Smooth muscle cell (in vitro differentiated cells): ENCODE results near the gene RAPH1. TPM values are rescaled to one million over a fixed set of nuclear protein-coding genes. Genes with fewer than 3 reads are reported as not detected.

Experiments used
- DNase-seq: peaks from one replicate; lab custom pipeline; 2025; ENCODE audit not compliant: unreplicated experiment; lab: John Stamatoyannopoulos, UW
- H2AFZ ChIP-seq: fragments of 200-600 bp; sonication (generic); 2 replicates; pipeline ENCODE4 v1.6.0; 2016; ENCODE audit warnings: antibody characterized with exemption, low read depth, mild to moderate bottlenecking
- H3F3A ChIP-seq: fragments of 200-600 bp; sonication (generic); 2 replicates; pipeline ENCODE4 v1.6.0; 2017; ENCODE audit warnings: antibody characterized with exemption, low read depth
- H3K27ac ChIP-seq: fragments of 200-600 bp; sonication (generic); 2 replicates; pipeline ENCODE4 v1.5.1; 2016; ENCODE audit warnings: low read depth, mild to moderate bottlenecking
- H3K27me3 ChIP-seq: fragments of 200-600 bp; sonication (generic); 2 replicates; pipeline ENCODE4 v1.6.1; 2016; ENCODE audit warnings: low read depth, mild to moderate bottlenecking
- H3K36me3 ChIP-seq: fragments of 200-600 bp; sonication (generic); 2 replicates; pipeline ENCODE4 v1.5.1; 2016; ENCODE audit warnings: low read depth
- H3K4me1 ChIP-seq: fragments of 200-600 bp; sonication (generic); 2 replicates; pipeline ENCODE4 v1.5.1; 2016; ENCODE audit warnings: low read depth
- H3K4me2 ChIP-seq: fragments of 200-600 bp; sonication (generic); 2 replicates; pipeline ENCODE4 v1.6.0; 2016; ENCODE audit warnings: mild to moderate bottlenecking
- H3K4me3 ChIP-seq: fragments of 200-600 bp; sonication (generic); 2 replicates; pipeline ENCODE4 v1.5.1; 2016; ENCODE audit warnings: mild to moderate bottlenecking
- H3K79me2 ChIP-seq: fragments of 200-600 bp; sonication (generic); 2 replicates; pipeline ENCODE4 v1.6.0; 2016; ENCODE audit warnings: low read depth, mild to moderate bottlenecking
- H3K9ac ChIP-seq: fragments of 200-600 bp; sonication (generic); 2 replicates; pipeline ENCODE4 v1.6.0; 2016; ENCODE audit warnings: low read depth
- H3K9me3 ChIP-seq: fragments of 200-600 bp; sonication (generic); replicated peaks from 2 replicates; pipeline ENCODE4 v1.5.1; 2016; ENCODE audit warnings: low read depth
- H4K20me1 ChIP-seq: fragments of 200-600 bp; sonication (generic); 2 replicates; pipeline ENCODE4 v1.6.0; 2016; ENCODE audit warnings: low read depth
- CTCF ChIP-seq: fragments of 200-600 bp; sonication (generic); IDR thresholded peaks from 2 replicates; pipeline ENCODE4 v1.5.1; 2017; ENCODE audit warnings: borderline replicate concordance, mild to moderate bottlenecking, antibody characterized with exemption; ENCODE audit not compliant: insufficient read depth, poor library complexity, severe bottlenecking
- WGBS: methylation state at CpG from one replicate; pipeline ENCODE4 v1.1.7; 2016; ENCODE audit warnings: low lambda C conversion rate; 5-methylcytosine and 5-hydroxymethylcytosine counted together
- polyA plus RNA-seq: library from polyadenylated mRNA; unstranded; fragments of >200 nt; fragmentation: Nextera tagmentation; extraction: Ambion mirVana; gene quantifications from 2 replicates; pipeline ENCODE4 v1.2.1, GENCODE V29; 2016
- total RNA-seq: library from RNA; depleted of rRNA; stranded (reverse); fragments of >200 nt; gene quantifications from 2 replicates; pipeline ENCODE4 v1.2.3, GENCODE V29; 2014

RAPH1 gene
- total and polyA plus RNA-seq, 2 experiments from 2014 or later: 8.5 to 22.3 TPM

DNA sequence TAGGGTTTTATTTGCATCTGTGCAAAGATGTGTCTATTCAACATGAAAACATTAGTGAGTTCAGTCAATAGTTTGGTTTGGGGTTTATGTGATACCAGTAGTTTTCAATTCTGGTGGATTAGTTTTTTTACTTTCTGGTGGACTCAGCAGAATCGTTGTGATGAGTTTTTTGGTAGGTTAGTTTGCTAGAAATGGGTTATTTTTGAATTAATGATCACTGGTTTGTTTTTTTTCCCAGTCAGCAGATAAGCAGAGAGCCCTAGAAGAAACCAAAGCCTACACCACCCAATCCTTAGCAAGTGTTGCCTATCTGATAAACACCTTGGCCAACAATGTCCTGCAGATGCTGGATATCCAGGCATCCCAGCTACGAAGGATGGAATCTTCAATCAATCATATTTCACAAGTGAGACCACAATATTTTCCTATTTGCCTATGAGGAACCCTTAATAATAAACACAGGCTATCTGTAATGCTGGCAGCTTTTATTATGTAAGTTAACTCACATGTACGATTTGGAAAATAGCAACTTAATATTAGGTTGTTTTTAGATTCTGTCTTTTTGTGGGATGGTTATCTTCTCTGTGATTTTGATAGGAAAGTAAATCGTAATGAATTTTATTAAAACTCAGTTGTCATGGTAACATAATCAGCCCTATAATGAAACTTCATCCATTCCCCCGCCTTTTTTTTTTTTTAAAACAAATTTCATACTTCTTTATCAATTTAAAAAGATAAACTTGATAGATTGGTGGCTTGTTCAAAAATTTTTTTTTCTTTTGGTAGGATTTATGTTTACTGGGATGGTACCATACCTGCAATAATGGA lies 168.2 kb downstream of the RAPH1 start:
- H3K79me2 ChIP-seq: peaks cover 30% of the 10 kb centered on the region
- H3K9ac ChIP-seq: no peak overlapping the region
- peaks cover 2% of the 10 kb centered on the region for H3K36me3 ChIP-seq
- no peak overlapping the region for H3K4me3 ChIP-seq
- H3K27me3 ChIP-seq: no peaks in the 10 kb centered on the region
- no peak overlapping the region for H2AFZ ChIP-seq
- no peak for TF ChIP-seq CTCF
- H3K9me3 ChIP-seq: no peaks in the 10 kb centered on the region
- H4K20me1 ChIP-seq: peaks cover 36% of the 10 kb centered on the region
- no peak overlapping the region for H3K27ac ChIP-seq
- DNase-seq: no peak
- H3K4me2 ChIP-seq: no peak overlapping the region
- no peaks in the 10 kb centered on the region for H3K4me1 ChIP-seq
- H3F3A ChIP-seq: no peaks in the 10 kb centered on the region
- WGBS: 97% methylated on average over 5 of the region's 5 CpGs

GRCh38 chr2:203361922-203362321 lies 173.2 kb downstream of the RAPH1 start:
- Histone ChIP-seq H3K9ac (no peak overlapping the region), H3K4me1 (no peaks in the 10 kb centered on the region), H3K4me2 (no peak overlapping the region), H3K9me3 (no peaks in the 10 kb centered on the region), H3K27me3 (no peaks in the 10 kb centered on the region), H2AFZ (no peak overlapping the region), H3F3A (no peaks in the 10 kb centered on the region), H3K79me2 (peaks cover 56% of the 10 kb centered on the region), H3K27ac (no peak overlapping the region), H4K20me1 (peaks cover 59% of the 10 kb centered on the region), H3K36me3 (peaks cover 2% of the 10 kb centered on the region), H3K4me3 (no peak overlapping the region)
- no peak for DNase-seq
- no peak for TF ChIP-seq CTCF

DNA sequence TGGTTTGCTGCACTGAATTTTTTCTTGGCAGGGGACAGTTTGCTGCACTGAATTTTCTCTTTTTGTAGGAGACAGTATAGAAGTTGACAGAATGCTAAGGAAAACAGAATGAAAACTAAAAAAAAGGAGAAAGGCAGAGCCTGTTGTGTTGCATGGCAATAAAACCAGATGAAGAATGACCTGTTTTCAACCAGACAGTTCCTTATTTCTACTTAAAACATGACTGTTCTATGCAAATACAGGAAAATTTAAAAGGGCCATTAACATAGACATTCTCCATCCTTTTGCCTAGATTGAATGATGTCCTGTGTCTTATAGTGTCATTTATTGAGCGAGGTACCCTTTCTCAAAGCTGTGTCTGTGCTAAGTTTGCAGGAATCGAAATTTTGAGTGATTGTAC lies 173.6 kb downstream of the RAPH1 start:
- no peak for DNase-seq
- TF ChIP-seq CTCF: no peak
- Histone ChIP-seq H3K4me2 (no peak overlapping the region), H3K27ac (no peak overlapping the region), H3K4me3 (no peak overlapping the region), H4K20me1 (peaks cover 55% of the 10 kb centered on the region), H3F3A (no peaks in the 10 kb centered on the region), H3K9ac (no peak overlapping the region), H3K9me3 (no peaks in the 10 kb centered on the region), H2AFZ (no peak overlapping the region), H3K79me2 (peaks cover 56% of the 10 kb centered on the region), H3K27me3 (no peaks in the 10 kb centered on the region), H3K4me1 (no peaks in the 10 kb centered on the region), H3K36me3 (no peaks in the 10 kb centered on the region)
- 95% methylated on average over 2 of the region's 2 CpGs for WGBS

- Histone ChIP-seq H3K9ac (no peak overlapping the region), H3K9me3 (no peaks in the 10 kb centered on the region), H3K4me2 (no peak overlapping the region), H3K4me3 (no peak overlapping the region), H2AFZ (no peak overlapping the region), H4K20me1 (peaks cover 52% of the 10 kb centered on the region), H3F3A (no peaks in the 10 kb centered on the region), H3K27me3 (no peaks in the 10 kb centered on the region), H3K79me2 (peaks cover 57% of the 10 kb centered on the region), H3K27ac (no peak overlapping the region), H3K36me3 (no peaks in the 10 kb centered on the region), H3K4me1 (no peaks in the 10 kb centered on the region)
- DNase-seq: no peak
- WGBS: 91% methylated on average over 3 of the region's 3 CpGs
- no peak for TF ChIP-seq CTCF
Observed at GRCh38 chr2:203360833-203361430, 174.2 kb downstream of the RAPH1 start.
